Kidney (tissue), 14 donors: ENCODE results near the gene ING2. TPM values are rescaled to one million over a fixed set of nuclear protein-coding genes. Genes with fewer than 3 reads are reported as not detected.
"Not testable (repeated sequence)": the region's sequence is repeated elsewhere in the genome, so short reads cannot be mapped to it uniquely, and the experiment has no call there.

ENCODE experiments used
- DNase-seq, 5 donors: peaks; one replicate each; pipeline ENCODE4 v3.0.0-alpha.2; 2013 to 2020
- FAIRE-seq: peaks from 2 replicates; lab custom pipeline; 2012; peaks lifted over from hg19 to GRCh38; lab: Jason Lieb, UNC
- H3K27ac ChIP-seq, 2 donors: one replicate each; pipeline ENCODE4 v1.7.0; 2013; ENCODE audit warnings: low read depth in 2 of 2, low read length in 2 of 2, inconsistent platforms in 1 of 2
- H3K27me3 ChIP-seq: one replicate; pipeline ENCODE4 v1.7.1; 2013; ENCODE audit warnings: low read length, inconsistent platforms; ENCODE audit not compliant: control insufficient read depth, insufficient read depth
- H3K36me3 ChIP-seq, 3 donors: one replicate each; pipeline versions ENCODE4 v1.7.0 to v1.7.1; 2013; ENCODE audit warnings: low read length in 3 of 3, control low read depth in 1 of 3, inconsistent platforms in 1 of 3; ENCODE audit not compliant: insufficient read depth in 3 of 3, control insufficient read depth in 2 of 3
- H3K4me1 ChIP-seq, 3 donors: one replicate each; pipeline versions ENCODE4 v1.7.0 to v1.7.1; 2013; ENCODE audit warnings: low read length in 3 of 3, inconsistent platforms in 1 of 3, low read depth in 1 of 3; ENCODE audit not compliant: control insufficient read depth in 2 of 3, insufficient read depth in 2 of 3
- H3K4me3 ChIP-seq, 3 donors: one replicate each; pipeline versions ENCODE4 v1.7.0 to v1.8.1; 2013; ENCODE audit warnings: low read length in 3 of 3, control low read depth in 1 of 3, inconsistent platforms in 1 of 3
- H3K9ac ChIP-seq, 3 donors: one replicate each; pipeline versions ENCODE4 v1.7.0 to v1.7.1; 2013; ENCODE audit warnings: low read length in 3 of 3, control low read depth in 1 of 3, inconsistent platforms in 1 of 3
- H3K9me3 ChIP-seq, 3 donors: one replicate each; pipeline versions ENCODE4 v1.7.0 to v1.7.1; 2013; ENCODE audit warnings: low read length in 3 of 3, control low read depth in 1 of 3, inconsistent platforms in 1 of 3; ENCODE audit not compliant: control insufficient read depth in 2 of 3, insufficient read depth in 1 of 3
- CTCF ChIP-seq: IDR thresholded peaks from 3 replicates; pipeline ENCODE4 v1.5.1; 2012; ENCODE audit warnings: mild to moderate bottlenecking, moderate library complexity, borderline replicate concordance; ENCODE audit not compliant: insufficient read depth; ENCODE audit errors: extremely low read depth
- intact Hi-C: fragments of 100-400 bp; cut with DNase I; formaldehyde crosslinking; loops from one replicate; pipeline ENCODE4 v1.11.1; 2022
- polyA plus RNA-seq: library from polyadenylated mRNA; stranded (reverse); fragments of 350-450 nt; fragmentation: Illumina TruSeq; extraction: RNeasy Lipid Tissue Mini Kit (QIAGEN cat#74804); gene quantifications from one replicate; pipeline ENCODE4 v1.2.3, GENCODE V29; 2014; ENCODE audit warnings: low read depth, low replicate concordance; ENCODE audit not compliant: insufficient read depth
- total RNA-seq: library from RNA; stranded (reverse); fragmentation: NEBNext Ultra II Directional; extraction: Animal tissue kit (Norgen Biotek cat#: 25700); gene quantifications from one replicate; pipeline ENCODE4 v1.2.1, GENCODE V29; 2021
- donor health status: control.
- donor health status: control.
- donor health status: control.
- donor health status: control.
- donor health status: control.
- donor health status: DM: yes; HTN: yes; CAD: no.
- donor health status: Normal renal cell carcinoma (clear cell type).

The ING2 gene
- total and polyA plus RNA-seq, 2 donors from 2014 or later: 7.8 to 17.3 TPM

- no peaks in the 10 kb centered on the region for H3K36me3 ChIP-seq
- no peaks in the 10 kb centered on the region for H3K9me3 ChIP-seq
- no peak overlapping the region for H3K9ac ChIP-seq
- H3K4me3 ChIP-seq: no peak overlapping the region
- no peak for TF ChIP-seq CTCF
- H3K4me1 ChIP-seq: no peaks in the 10 kb centered on the region
- intact Hi-C loops: no loop called here
- FAIRE-seq (no peak), DNase-seq (no peak)
- no peaks in the 10 kb centered on the region for H3K27me3 ChIP-seq
- no peak overlapping the region for H3K27ac ChIP-seq
Observed at GRCh38 chr4:183458005-183458404, 46.9 kb upstream of the ING2 start.

GRCh38 chr4:183463903-183464619, 40.8 kb upstream of the ING2 start:
- DNase-seq, H3K4me3 ChIP-seq, H3K27me3 ChIP-seq, H3K27ac ChIP-seq, H3K9me3 ChIP-seq, H3K36me3 ChIP-seq, H3K9ac ChIP-seq, FAIRE-seq, intact Hi-C loops, H3K4me1 ChIP-seq: not testable (repeated sequence)

- H3K4me3 ChIP-seq, H3K9me3 ChIP-seq, H3K36me3 ChIP-seq, H3K9ac ChIP-seq, DNase-seq, FAIRE-seq, H3K27ac ChIP-seq, intact Hi-C loops, H3K4me1 ChIP-seq, H3K27me3 ChIP-seq: not testable (repeated sequence)
Observed at GRCh38 chr4:183465879-183466278, 39.0 kb upstream of the ING2 start.

GRCh38 chr4:183467246-183467645, 37.6 kb upstream of the ING2 start:
- peaks cover 0 to 6% (median 0%) of the 10 kb centered on the region in 3 donors for H3K4me1 ChIP-seq
- H3K27me3 ChIP-seq: no peaks in the 10 kb centered on the region
- no peak overlapping the region for H3K9ac ChIP-seq
- H3K9me3 ChIP-seq: no peaks in the 10 kb centered on the region
- intact Hi-C loops: no loop called here
- H3K27ac ChIP-seq: no peak overlapping the region
- no peak for TF ChIP-seq CTCF
- no peaks in the 10 kb centered on the region for H3K36me3 ChIP-seq
- H3K4me3 ChIP-seq: no peak overlapping the region
- DNase-seq: no peak
- no peak for FAIRE-seq
